Activated CD8-positive, alpha-beta T cell treated with anti-CD3 and anti-CD28 coated beads for 36 hours (primary cell): ENCODE data around the gene SMG7. TPM values are rescaled to one million over a fixed set of nuclear protein-coding genes. Genes with fewer than 3 reads are reported as not detected.
A peak's percentile ranks its signal among the peaks of the same experiment; 100 is the strongest.

ENCODE experiments used
- ATAC-seq: fragments of 200-7000 bp; cut with Tn5 transposase; one replicate; pipeline ENCODE4 v1.10.0; 2021; ENCODE audit warnings: mild to moderate bottlenecking, moderate library complexity
- CTCF ChIA-PET: fragments of 350-600 bp; sonication (Branson Sonifier 250); formaldehyde crosslinking; loops from one replicate; lab custom pipeline; 2021; ENCODE audit warnings: antibody characterized with exemption; lab: Charles Lee
- POLR2A ChIA-PET: fragments of 350-600 bp; sonication (Branson Sonifier 250); formaldehyde crosslinking; loops from one replicate; lab custom pipeline; 2021; ENCODE audit warnings: antibody characterized with exemption; lab: Charles Lee
- DNase-seq: peaks from one replicate; pipeline ENCODE4 v3.0.0-alpha.2; 2020
- H3K27ac Mint-ChIP-seq: one replicate; pipeline ENCODE4 v1.8.0; 2021; ENCODE audit warnings: mild to moderate bottlenecking, mixed read lengths
- H3K27me3 Mint-ChIP-seq: one replicate; pipeline ENCODE4 v1.8.0; 2021; ENCODE audit warnings: mixed read lengths
- H3K36me3 Mint-ChIP-seq: one replicate; pipeline ENCODE4 v1.8.0; 2021; ENCODE audit warnings: low read depth, mixed read lengths
- H3K4me1 Mint-ChIP-seq: one replicate; pipeline ENCODE4 v1.8.0; 2021; ENCODE audit warnings: low read depth, mixed read lengths
- H3K4me3 Mint-ChIP-seq: one replicate; pipeline ENCODE4 v1.8.0; 2021; ENCODE audit warnings: mild to moderate bottlenecking, moderate library complexity, mixed read lengths
- H3K9me3 Mint-ChIP-seq: one replicate; pipeline ENCODE4 v1.8.0; 2021; ENCODE audit warnings: mixed read lengths
- intact Hi-C: fragments of 100-400 bp; cut with micrococcal nuclease; formaldehyde crosslinking; loops from one replicate; pipeline ENCODE4 v1.10.0; 2022
- total RNA-seq, 2 experiments: library from RNA; stranded (reverse); gene quantifications; one replicate each; pipeline ENCODE4 v1.2.3, GENCODE V29; 2021
- TF ChIP-seq, protein P1 (sequence below): fragments of 200-600 bp; IDR thresholded peaks from one replicate; pipeline ENCODE4 v1.8.0; 2022; ENCODE audit warnings: antibody characterized with exemption, mild to moderate bottlenecking

The SMG7 gene
- total RNA-seq, 2 experiments from 2014 or later = 59.2 to 59.5 TPM

DNA sequence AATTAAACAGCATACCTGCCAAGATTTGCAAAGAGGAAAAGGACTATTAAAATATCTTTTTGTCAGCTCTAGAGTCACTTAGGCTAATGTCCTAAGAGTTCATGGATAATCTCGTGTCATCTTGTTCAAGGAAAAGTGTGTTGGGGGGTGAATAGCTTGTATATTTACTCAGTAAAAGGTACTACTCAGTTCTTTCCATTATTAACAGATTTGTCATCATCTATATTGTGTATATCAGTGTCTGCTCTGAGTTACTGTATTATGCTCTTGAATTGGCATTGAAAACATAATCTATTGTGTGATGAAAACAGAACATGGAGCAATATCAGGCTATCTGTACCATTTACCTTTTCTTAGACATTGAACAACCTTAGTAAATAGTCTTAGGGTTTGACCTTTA lies 41.9 kb downstream of the SMG7 start:
- DNase-seq (no peak), ATAC-seq (no peak)
- Mint-ChIP-seq H3K4me3 (no peak overlapping the region), H3K4me1 (peaks cover 18% of the 10 kb centered on the region), H3K36me3 (peaks cover 8% of the 10 kb centered on the region), H3K9me3 (no peaks in the 10 kb centered on the region), H3K27me3 (no peaks in the 10 kb centered on the region), H3K27ac (no peak overlapping the region)
- ChIA-PET POLR2A (no interaction called here), CTCF (no interaction called here)
- TF ChIP-seq, protein P1, sequence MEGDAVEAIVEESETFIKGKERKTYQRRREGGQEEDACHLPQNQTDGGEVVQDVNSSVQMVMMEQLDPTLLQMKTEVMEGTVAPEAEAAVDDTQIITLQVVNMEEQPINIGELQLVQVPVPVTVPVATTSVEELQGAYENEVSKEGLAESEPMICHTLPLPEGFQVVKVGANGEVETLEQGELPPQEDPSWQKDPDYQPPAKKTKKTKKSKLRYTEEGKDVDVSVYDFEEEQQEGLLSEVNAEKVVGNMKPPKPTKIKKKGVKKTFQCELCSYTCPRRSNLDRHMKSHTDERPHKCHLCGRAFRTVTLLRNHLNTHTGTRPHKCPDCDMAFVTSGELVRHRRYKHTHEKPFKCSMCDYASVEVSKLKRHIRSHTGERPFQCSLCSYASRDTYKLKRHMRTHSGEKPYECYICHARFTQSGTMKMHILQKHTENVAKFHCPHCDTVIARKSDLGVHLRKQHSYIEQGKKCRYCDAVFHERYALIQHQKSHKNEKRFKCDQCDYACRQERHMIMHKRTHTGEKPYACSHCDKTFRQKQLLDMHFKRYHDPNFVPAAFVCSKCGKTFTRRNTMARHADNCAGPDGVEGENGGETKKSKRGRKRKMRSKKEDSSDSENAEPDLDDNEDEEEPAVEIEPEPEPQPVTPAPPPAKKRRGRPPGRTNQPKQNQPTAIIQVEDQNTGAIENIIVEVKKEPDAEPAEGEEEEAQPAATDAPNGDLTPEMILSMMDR = no peak
- intact Hi-C loops = no loop called here

DNA sequence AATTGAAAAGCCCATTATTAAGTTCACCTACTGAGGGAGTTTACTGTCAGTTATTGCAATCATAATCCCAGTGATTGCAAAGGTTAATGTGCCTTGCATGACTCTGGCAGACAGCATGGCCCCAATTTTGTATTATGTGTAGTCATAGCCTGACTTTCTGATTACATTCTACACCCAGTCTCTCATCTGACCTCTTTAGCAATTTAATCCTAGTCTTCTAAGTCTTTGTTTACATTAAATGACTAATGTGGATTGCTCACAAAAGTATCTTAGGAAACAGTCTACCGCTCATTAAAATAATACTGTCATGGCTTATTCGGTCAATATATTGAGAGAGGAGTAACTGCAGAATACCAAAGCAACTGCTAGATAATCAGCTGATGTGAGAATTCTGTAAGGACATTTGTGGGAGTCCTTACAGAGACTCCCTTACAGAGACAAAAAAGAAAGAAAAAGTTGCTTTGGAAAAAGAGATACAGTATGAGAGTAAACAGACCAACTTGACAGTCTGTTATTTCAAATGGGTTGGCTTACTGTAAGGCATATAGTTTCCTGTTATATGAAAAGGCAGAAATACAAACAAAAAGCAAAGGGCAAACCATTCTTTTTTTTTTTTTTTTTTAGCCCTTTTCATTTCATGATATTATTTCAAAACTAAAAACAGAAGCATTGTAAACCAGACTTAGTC lies 42.8 kb downstream of the SMG7 start:
- peaks cover 10% of the 10 kb centered on the region for H3K36me3 Mint-ChIP-seq

DNA sequence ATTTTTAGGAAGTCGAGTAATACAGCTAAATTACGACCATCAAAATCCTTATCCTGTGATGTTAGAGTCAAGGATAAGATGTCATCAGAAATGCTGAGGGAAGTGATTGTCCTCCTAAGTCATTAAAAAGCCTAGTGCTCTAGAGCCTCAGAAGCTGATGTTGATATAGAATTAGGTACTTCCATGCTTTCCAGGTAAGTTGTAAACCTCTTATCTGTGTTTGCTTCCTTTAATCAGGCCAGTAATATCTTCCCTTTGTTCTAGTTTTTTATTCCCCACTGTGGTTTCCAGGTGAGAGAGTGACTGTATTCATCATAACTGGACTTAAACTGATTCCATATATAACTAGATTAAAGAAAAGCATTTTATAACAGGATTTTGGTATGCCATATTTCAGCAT lies 44.4 kb downstream of the SMG7 start:
- intact Hi-C loops = no loop called here
- ATAC-seq = no peak
- Mint-ChIP-seq H3K27ac (no peak overlapping the region), H3K27me3 (no peaks in the 10 kb centered on the region), H3K4me3 (no peak overlapping the region), H3K9me3 (no peaks in the 10 kb centered on the region), H3K36me3 (peaks cover 20% of the 10 kb centered on the region), H3K4me1 (peaks cover 17% of the 10 kb centered on the region)
- no peak for DNase-seq
- TF ChIP-seq, protein P1 = no peak
- POLR2A ChIA-PET = no interaction called here
- CTCF ChIA-PET = no interaction called here

More for the DNA sequence above, 42.8 kb downstream of the SMG7 start:
- no peaks in the 10 kb centered on the region for H3K27me3 Mint-ChIP-seq
- intact Hi-C loops = no loop called here
- ChIA-PET POLR2A (no interaction called here), CTCF (no interaction called here)
- H3K4me3 Mint-ChIP-seq = no peak overlapping the region
- TF ChIP-seq, protein P1 = no peak
- H3K4me1 Mint-ChIP-seq = peaks cover 19% of the 10 kb centered on the region
- H3K27ac Mint-ChIP-seq = peak overlapping the region; percentile 21
- DNase-seq (no peak), ATAC-seq (no peak)
- no peaks in the 10 kb centered on the region for H3K9me3 Mint-ChIP-seq

DNA sequence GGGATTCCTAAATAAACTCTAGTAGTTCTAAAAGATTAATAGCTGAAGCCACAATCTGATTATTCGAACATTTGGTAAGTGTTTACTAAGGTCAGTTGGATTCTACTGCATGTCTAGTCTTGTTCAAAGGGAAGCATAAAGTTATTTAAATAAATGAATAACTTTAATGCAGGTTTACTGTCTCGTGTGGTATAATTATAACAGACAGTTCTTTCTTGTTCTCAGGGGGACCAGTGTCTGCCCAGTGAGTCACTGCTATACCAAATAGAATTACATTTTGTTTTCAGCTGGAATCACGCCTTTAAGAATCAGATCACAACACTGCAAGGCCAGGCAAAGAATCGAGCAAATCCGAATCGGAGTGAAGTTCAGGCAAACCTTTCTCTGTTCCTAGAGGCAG lies 45.1 kb downstream of the SMG7 start:
- no peaks in the 10 kb centered on the region for H3K9me3 Mint-ChIP-seq
- ChIA-PET POLR2A (no interaction called here), CTCF (no interaction called here)
- H3K4me1 Mint-ChIP-seq = peaks cover 14% of the 10 kb centered on the region
- TF ChIP-seq, protein P1 = no peak
- H3K36me3 Mint-ChIP-seq = peaks cover 23% of the 10 kb centered on the region
- DNase-seq (no peak), ATAC-seq (no peak)
- no peaks in the 10 kb centered on the region for H3K27me3 Mint-ChIP-seq
- no peak overlapping the region for H3K4me3 Mint-ChIP-seq
- no peak overlapping the region for H3K27ac Mint-ChIP-seq
- intact Hi-C loops = no loop called here

DNA sequence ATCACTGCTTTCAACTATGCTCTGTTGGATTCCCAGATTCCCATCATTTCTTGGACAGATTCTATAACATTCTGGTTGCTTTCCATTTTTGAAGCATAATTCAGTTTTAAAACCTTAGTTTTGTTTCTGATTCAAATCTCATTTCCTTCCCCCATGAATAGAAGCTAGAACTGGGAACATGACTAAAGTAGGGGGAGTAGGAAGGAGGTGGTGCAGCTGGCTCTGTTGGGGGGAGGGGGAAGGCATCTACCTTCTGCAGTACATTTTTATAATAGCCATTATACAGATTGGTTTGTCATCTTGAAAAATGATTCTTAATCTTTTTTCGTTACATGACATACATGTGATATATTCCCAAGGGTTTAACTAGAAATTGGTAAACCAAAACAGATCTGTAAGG lies 48.1 kb downstream of the SMG7 start:
- intact Hi-C loops = no loop called here
- TF ChIP-seq, protein P1 = no peak
- Mint-ChIP-seq H3K4me3 (no peak overlapping the region), H3K9me3 (no peaks in the 10 kb centered on the region), H3K4me1 (peaks cover 6% of the 10 kb centered on the region), H3K27me3 (no peaks in the 10 kb centered on the region), H3K36me3 (peaks cover 27% of the 10 kb centered on the region), H3K27ac (no peak overlapping the region)
- DNase-seq (no peak), ATAC-seq (no peak)
- ChIA-PET POLR2A (no interaction called here), CTCF (no interaction called here)
